ENCODE data around the gene MORF4L1. TPM values are rescaled to one million over a fixed set of nuclear protein-coding genes. Genes with fewer than 3 reads are reported as not detected.

Gene MORF4L1
- total RNA-seq, 1 donor from 2014 or later: 930 TPM

GRCh38 chr15:78831229-78832207 is 41.2 kb upstream of the MORF4L1 start:
- no peak overlapping the region for H3K4me3 Mint-ChIP-seq
- H3K4me1 ChIP-seq: peaks cover 7% of the 10 kb centered on the region
- H3K9ac ChIP-seq: no peak overlapping the region
- H3K79me2 ChIP-seq (ENCODE audit: low read depth): no peaks in the 10 kb centered on the region
- H3K27ac Mint-ChIP-seq: peak overlapping the region; percentile 57
- no peaks in the 10 kb centered on the region for H3K9me3 ChIP-seq (ENCODE audit: low read depth)
- TF ChIP-seq EZH2 (IDR thresholded peaks at IDR 0.05): no peak
- TF ChIP-seq CTCF (IDR thresholded peaks at IDR 0.05): no peak
- TF ChIP-seq EZH2phosphoT487 (IDR thresholded peaks at IDR 0.05): no peak
- no peaks in the 10 kb centered on the region for H3K36me3 Mint-ChIP-seq
- no peak overlapping the region for H3K27ac ChIP-seq
- H3K4me3 ChIP-seq: no peak overlapping the region
- H3K36me3 ChIP-seq: no peaks in the 10 kb centered on the region
- H4K20me1 ChIP-seq (ENCODE audit: low read depth): no peaks in the 10 kb centered on the region
- no peak for DNase-seq (ENCODE audit: low spot score)
- H2AFZ ChIP-seq (replicated peaks): no peak overlapping the region
- peaks cover 4% of the 10 kb centered on the region for H3F3A ChIP-seq (ENCODE audit: low read depth)
- peaks cover 5% of the 10 kb centered on the region for H3K27me3 Mint-ChIP-seq (ENCODE audit: insufficient read depth, low read depth)
- no peaks in the 10 kb centered on the region for H3K27me3 ChIP-seq
- H3K4me2 ChIP-seq: no peak overlapping the region
- H3K9me3 Mint-ChIP-seq: no peaks in the 10 kb centered on the region
- peaks cover 13% of the 10 kb centered on the region for H3K4me1 Mint-ChIP-seq

GRCh38 chr15:78836333-78836732 is 36.4 kb upstream of the MORF4L1 start:
- Histone ChIP-seq H3K36me3 (no peaks in the 10 kb centered on the region), H2AFZ (replicated peaks) (no peak overlapping the region), H3K9ac (no peak overlapping the region), H3K4me2 (no peak overlapping the region), H3K4me3 (no peak overlapping the region), H3K27ac (no peak overlapping the region), H4K20me1 (ENCODE audit: low read depth) (no peaks in the 10 kb centered on the region), H3F3A (ENCODE audit: low read depth) (peaks cover 4% of the 10 kb centered on the region), H3K27me3 (no peaks in the 10 kb centered on the region), H3K79me2 (ENCODE audit: low read depth) (no peaks in the 10 kb centered on the region), H3K4me1 (peaks cover 7% of the 10 kb centered on the region), H3K9me3 (ENCODE audit: low read depth) (no peaks in the 10 kb centered on the region)
- H3K27me3 Mint-ChIP-seq (ENCODE audit: insufficient read depth, low read depth): peaks cover 2% of the 10 kb centered on the region
- H3K27ac Mint-ChIP-seq: no peak overlapping the region
- DNase-seq (ENCODE audit: low spot score): no peak
- H3K4me1 Mint-ChIP-seq: peaks cover 30% of the 10 kb centered on the region
- no peak overlapping the region for H3K4me3 Mint-ChIP-seq
- no peaks in the 10 kb centered on the region for H3K9me3 Mint-ChIP-seq
- TF ChIP-seq CTCF (IDR thresholded peaks at IDR 0.05) (no peak), EZH2phosphoT487 (IDR thresholded peaks at IDR 0.05) (no peak), EZH2 (IDR thresholded peaks at IDR 0.05) (no peak)
- H3K36me3 Mint-ChIP-seq: no peaks in the 10 kb centered on the region

GRCh38 chr15:78837131-78837530 is 35.6 kb upstream of the MORF4L1 start:
- Histone ChIP-seq H3K27ac (no peak overlapping the region), H3K9ac (no peak overlapping the region), H2AFZ (replicated peaks) (no peak overlapping the region), H3K9me3 (ENCODE audit: low read depth) (no peaks in the 10 kb centered on the region), H3K4me1 (peaks cover 6% of the 10 kb centered on the region), H3K36me3 (no peaks in the 10 kb centered on the region), H3K4me3 (no peak overlapping the region), H3K79me2 (ENCODE audit: low read depth) (no peaks in the 10 kb centered on the region), H3K4me2 (no peak overlapping the region), H3F3A (ENCODE audit: low read depth) (peaks cover 4% of the 10 kb centered on the region), H3K27me3 (no peaks in the 10 kb centered on the region), H4K20me1 (ENCODE audit: low read depth) (no peaks in the 10 kb centered on the region)
- no peak overlapping the region for H3K27ac Mint-ChIP-seq
- peaks cover 31% of the 10 kb centered on the region for H3K4me1 Mint-ChIP-seq
- H3K27me3 Mint-ChIP-seq (ENCODE audit: insufficient read depth, low read depth): peaks cover 2% of the 10 kb centered on the region
- no peak for TF ChIP-seq EZH2phosphoT487 (IDR thresholded peaks at IDR 0.05)
- no peak for TF ChIP-seq EZH2 (IDR thresholded peaks at IDR 0.05)
- TF ChIP-seq CTCF (IDR thresholded peaks at IDR 0.05): no peak
- no peak overlapping the region for H3K4me3 Mint-ChIP-seq
- DNase-seq (ENCODE audit: low spot score): no peak
- no peaks in the 10 kb centered on the region for H3K9me3 Mint-ChIP-seq
- H3K36me3 Mint-ChIP-seq: no peaks in the 10 kb centered on the region
